ENCODE data around the gene CYB561D2. TPM values are rescaled to one million over a fixed set of nuclear protein-coding genes. Genes with fewer than 3 reads are reported as not detected.

The CYB561D2 gene
- total RNA-seq, 4 donors from 2014 or later: 3.6 to 23.8 (median 11.3) TPM

- Histone ChIP-seq H3K36me3 (no peaks in the 10 kb centered on the region), H3K4me3 (no peak overlapping the region), H3K9me3 (no peaks in the 10 kb centered on the region), H3K27me3 (no peaks in the 10 kb centered on the region), H3K4me1 (no peaks in the 10 kb centered on the region), H3K27ac (no peak overlapping the region)
- no peak for TF ChIP-seq CTCF (IDR thresholded peaks at IDR 0.05)
- TF ChIP-seq POLR2A (IDR thresholded peaks at IDR 0.05): no peak
- peak in 1 of 2 donors; percentile 26 for DNase-seq
- intact Hi-C loops (cut with DNase I; ENCODE audit: low total_unique reads): no loop called here
These were observed 40.0 kb downstream of the CYB561D2 start for GRCh38 chr3:50390508-50391224.

GRCh38 chr3:50392101-50392715 lies 41.5 kb downstream of the CYB561D2 start:
- Histone ChIP-seq H3K4me1 (no peaks in the 10 kb centered on the region), H3K36me3 (no peaks in the 10 kb centered on the region), H3K9me3 (no peaks in the 10 kb centered on the region), H3K27me3 (no peaks in the 10 kb centered on the region), H3K27ac (no peak overlapping the region), H3K4me3 (no peak overlapping the region)
- DNase-seq: no peak
- TF ChIP-seq CTCF (IDR thresholded peaks at IDR 0.05) (no peak), POLR2A (IDR thresholded peaks at IDR 0.05) (no peak)
- intact Hi-C loops (cut with DNase I; ENCODE audit: low total_unique reads): no loop called here

GRCh38 chr3:50393061-50393460 lies 42.4 kb downstream of the CYB561D2 start:
- no peak overlapping the region for H3K27ac ChIP-seq
- H3K4me1 ChIP-seq: no peaks in the 10 kb centered on the region
- no peaks in the 10 kb centered on the region for H3K9me3 ChIP-seq
- H3K4me3 ChIP-seq: no peak overlapping the region
- H3K36me3 ChIP-seq: no peaks in the 10 kb centered on the region
- no peaks in the 10 kb centered on the region for H3K27me3 ChIP-seq
- TF ChIP-seq CTCF (IDR thresholded peaks at IDR 0.05): no peak
- no peak for TF ChIP-seq POLR2A (IDR thresholded peaks at IDR 0.05)
- intact Hi-C loops (cut with DNase I; ENCODE audit: low total_unique reads): no loop called here
- DNase-seq: no peak

- no peaks in the 10 kb centered on the region for H3K27me3 ChIP-seq
- intact Hi-C loops (cut with DNase I; ENCODE audit: low total_unique reads): no loop called here
- no peak for DNase-seq
- no peaks in the 10 kb centered on the region for H3K36me3 ChIP-seq
- no peaks in the 10 kb centered on the region for H3K9me3 ChIP-seq
- H3K4me3 ChIP-seq: no peak overlapping the region
- no peaks in the 10 kb centered on the region for H3K4me1 ChIP-seq
- TF ChIP-seq POLR2A (IDR thresholded peaks at IDR 0.05) (no peak), CTCF (IDR thresholded peaks at IDR 0.05) (no peak)
- no peak overlapping the region for H3K27ac ChIP-seq
These were observed 44.6 kb downstream of the CYB561D2 start for GRCh38 chr3:50395070-50395860.

GRCh38 chr3:50396502-50396901 lies 45.8 kb downstream of the CYB561D2 start:
- Histone ChIP-seq H3K27ac (no peak overlapping the region), H3K27me3 (no peaks in the 10 kb centered on the region), H3K4me3 (no peak overlapping the region), H3K36me3 (no peaks in the 10 kb centered on the region), H3K9me3 (no peaks in the 10 kb centered on the region), H3K4me1 (no peaks in the 10 kb centered on the region)
- intact Hi-C loops (cut with DNase I; ENCODE audit: low total_unique reads): no loop called here
- DNase-seq: no peak
- TF ChIP-seq POLR2A (IDR thresholded peaks at IDR 0.05) (no peak), CTCF (IDR thresholded peaks at IDR 0.05) (no peak)
